Measurements from ENCODE around the gene DLL1.

- TF ChIP-seq CTCF (conservative IDR thresholded peaks at IDR 0.05) (no peak), ZFX (IDR thresholded peaks at IDR 0.05) (no peak)
Observed at GRCh38 chr6:170297576-170298330, 6.9 kb upstream of the DLL1 start.

Data from C4-2B (cell line).